ENCODE data around the gene CRIM1.

The CRIM1 gene

DNA sequence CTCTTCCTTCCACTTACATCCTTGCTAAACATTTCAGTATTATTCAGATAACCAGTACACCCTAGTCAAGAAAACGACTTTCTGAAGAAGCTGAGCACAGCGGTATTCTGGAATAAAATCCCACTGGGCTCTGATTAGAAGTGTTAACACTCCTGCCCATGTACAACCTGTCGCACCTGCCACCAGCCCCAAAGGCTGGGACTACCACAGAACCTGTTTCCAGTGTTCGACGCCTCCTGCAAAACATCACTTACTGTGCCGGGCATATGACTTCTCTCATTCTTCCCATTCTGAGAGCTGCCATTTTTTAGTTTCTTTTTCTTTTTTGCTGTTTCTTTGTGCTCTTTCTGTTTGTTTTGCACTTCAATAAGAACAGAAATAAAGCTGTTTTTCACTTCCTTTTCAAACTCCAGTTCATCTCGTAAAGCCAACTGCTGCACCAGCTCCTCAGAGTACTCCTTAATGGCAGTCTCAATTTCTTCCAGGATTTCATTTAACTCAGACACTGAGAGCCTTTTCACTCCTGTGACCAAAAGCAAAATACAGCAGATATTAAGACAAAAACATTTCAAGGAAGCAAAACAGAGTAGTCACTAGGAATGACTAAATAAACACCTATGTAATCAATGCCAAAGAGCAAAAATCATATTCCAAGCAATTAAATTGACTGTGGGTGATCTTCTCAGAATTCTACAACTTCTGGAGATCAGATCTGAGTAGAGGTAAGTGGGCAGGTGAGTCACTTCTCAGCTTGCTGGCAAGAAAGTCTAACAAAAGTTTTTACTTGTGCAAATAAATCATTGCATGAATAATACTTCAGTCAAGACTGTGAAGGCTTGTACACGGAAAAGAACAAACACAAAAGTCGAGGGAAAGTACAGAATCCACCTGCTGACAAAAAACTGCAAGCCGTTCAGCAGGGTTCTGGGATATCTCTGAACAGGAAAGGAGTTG is 223.0 kb downstream of the CRIM1 start:
- Histone ChIP-seq H3K36me3 (ENCODE audit: insufficient read depth, insufficient read length, low read length) (peaks cover 67% of the 10 kb centered on the region), H3K9me3 (ENCODE audit: insufficient read depth, low read length) (no peaks in the 10 kb centered on the region), H3K27me3 (ENCODE audit: insufficient read depth, insufficient read length) (no peaks in the 10 kb centered on the region), H3K9ac (ENCODE audit: insufficient read length, low read depth) (no peak overlapping the region), H3K4me1 (ENCODE audit: insufficient read depth, insufficient read length) (no peaks in the 10 kb centered on the region), H3K4me3 (ENCODE audit: insufficient read length, low read depth) (no peak overlapping the region)
- no peak for TF ChIP-seq ZNF274 (IDR thresholded peaks at IDR 0.05; ENCODE audit: low read depth, low read length)
- no peak for TF ChIP-seq SUZ12 (IDR thresholded peaks at IDR 0.05; ENCODE audit: extremely low read depth, insufficient read depth, insufficient read length)
- no peak for TF ChIP-seq YY1 (IDR thresholded peaks at IDR 0.05; ENCODE audit: insufficient read depth, insufficient read length)
- DNase-seq (ENCODE audit: low read depth, low spot score), result no peak

DNA sequence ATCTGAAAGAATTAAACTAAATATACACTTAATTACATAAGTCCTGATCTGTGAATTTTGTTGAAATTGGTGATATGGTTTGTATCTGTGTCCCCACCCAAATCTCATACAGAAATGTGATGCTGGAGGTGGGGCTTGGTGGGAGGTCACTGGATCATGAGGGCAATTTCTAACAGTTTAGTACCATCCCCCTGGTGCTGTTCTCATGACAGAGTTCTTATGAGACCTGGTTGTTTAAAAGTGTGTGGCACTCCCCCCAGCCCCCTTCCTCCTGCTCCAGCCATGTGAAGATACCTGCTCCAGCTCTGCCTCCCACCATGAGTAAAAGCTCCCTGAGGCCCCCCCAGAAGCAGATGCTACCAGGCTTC is 223.7 kb downstream of the CRIM1 start:
- no peak overlapping the region for H3K9ac ChIP-seq (ENCODE audit: insufficient read length, low read depth)
- no peaks in the 10 kb centered on the region for H3K27me3 ChIP-seq (ENCODE audit: insufficient read depth, insufficient read length)
- no peak for DNase-seq (ENCODE audit: low read depth, low spot score)
- H3K36me3 ChIP-seq (ENCODE audit: insufficient read depth, insufficient read length, low read length), result peaks cover 73% of the 10 kb centered on the region
- no peaks in the 10 kb centered on the region for H3K4me1 ChIP-seq (ENCODE audit: insufficient read depth, insufficient read length)
- TF ChIP-seq SUZ12 (IDR thresholded peaks at IDR 0.05; ENCODE audit: extremely low read depth, insufficient read depth, insufficient read length) (no peak), ZNF274 (IDR thresholded peaks at IDR 0.05; ENCODE audit: low read depth, low read length) (no peak), YY1 (IDR thresholded peaks at IDR 0.05; ENCODE audit: insufficient read depth, insufficient read length) (no peak)
- no peak overlapping the region for H3K4me3 ChIP-seq (ENCODE audit: insufficient read length, low read depth)
- no peaks in the 10 kb centered on the region for H3K9me3 ChIP-seq (ENCODE audit: insufficient read depth, low read length)

DNA sequence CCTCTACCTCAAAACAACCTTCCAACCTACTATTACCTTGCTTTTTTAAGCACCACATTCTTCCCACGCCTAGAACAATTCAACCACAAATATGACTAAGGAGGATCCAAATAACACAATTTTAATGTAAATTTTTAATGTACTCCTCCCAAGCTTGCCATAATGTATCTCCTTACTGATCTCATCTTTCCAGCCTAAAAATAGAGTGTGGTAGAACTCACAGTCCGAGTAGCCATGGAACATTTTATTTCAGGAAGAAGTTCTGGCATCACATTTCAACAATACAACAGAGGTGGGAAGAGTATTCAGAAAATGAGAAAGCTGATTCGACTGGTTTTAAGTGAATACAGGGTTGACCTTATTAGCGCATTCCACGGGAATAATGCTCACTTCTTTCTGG is 227.0 kb downstream of the CRIM1 start:
- Histone ChIP-seq H3K4me3 (ENCODE audit: insufficient read length, low read depth) (no peak overlapping the region), H3K36me3 (ENCODE audit: insufficient read depth, insufficient read length, low read length) (peaks cover 72% of the 10 kb centered on the region), H3K27me3 (ENCODE audit: insufficient read depth, insufficient read length) (no peaks in the 10 kb centered on the region), H3K9ac (ENCODE audit: insufficient read length, low read depth) (no peak overlapping the region), H3K4me1 (ENCODE audit: insufficient read depth, insufficient read length) (no peaks in the 10 kb centered on the region), H3K9me3 (ENCODE audit: insufficient read depth, low read length) (no peaks in the 10 kb centered on the region)
- no peak for TF ChIP-seq SUZ12 (IDR thresholded peaks at IDR 0.05; ENCODE audit: extremely low read depth, insufficient read depth, insufficient read length)
- no peak for TF ChIP-seq ZNF274 (IDR thresholded peaks at IDR 0.05; ENCODE audit: low read depth, low read length)
- TF ChIP-seq YY1 (IDR thresholded peaks at IDR 0.05; ENCODE audit: insufficient read depth, insufficient read length), result no peak
- no peak for DNase-seq (ENCODE audit: low read depth, low spot score)

DNA sequence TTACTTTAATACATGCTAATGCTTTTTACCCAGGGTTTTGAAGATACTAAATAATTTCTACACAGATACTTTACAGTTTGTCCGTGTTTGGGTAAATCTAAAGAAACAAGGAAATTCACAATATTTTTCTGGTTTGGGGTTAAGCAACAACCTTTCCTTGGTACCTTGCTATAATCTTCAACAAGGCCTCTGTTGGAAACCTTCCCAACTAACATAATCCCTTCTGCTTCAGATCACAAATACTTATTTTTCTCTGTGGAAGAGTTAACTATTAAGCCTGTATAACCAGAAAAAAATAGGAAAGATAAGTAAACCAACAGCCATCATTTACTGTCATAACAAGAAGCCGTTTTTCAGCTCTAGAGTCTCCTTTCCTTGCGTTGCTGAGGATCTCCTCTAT is 227.4 kb downstream of the CRIM1 start:
- H3K9me3 ChIP-seq (ENCODE audit: insufficient read depth, low read length), result no peaks in the 10 kb centered on the region
- no peaks in the 10 kb centered on the region for H3K27me3 ChIP-seq (ENCODE audit: insufficient read depth, insufficient read length)
- H3K36me3 ChIP-seq (ENCODE audit: insufficient read depth, insufficient read length, low read length), result peaks cover 69% of the 10 kb centered on the region
- H3K4me1 ChIP-seq (ENCODE audit: insufficient read depth, insufficient read length), result no peaks in the 10 kb centered on the region
- no peak overlapping the region for H3K9ac ChIP-seq (ENCODE audit: insufficient read length, low read depth)
- no peak for DNase-seq (ENCODE audit: low read depth, low spot score)
- TF ChIP-seq SUZ12 (IDR thresholded peaks at IDR 0.05; ENCODE audit: extremely low read depth, insufficient read depth, insufficient read length) (no peak), ZNF274 (IDR thresholded peaks at IDR 0.05; ENCODE audit: low read depth, low read length) (no peak), YY1 (IDR thresholded peaks at IDR 0.05; ENCODE audit: insufficient read depth, insufficient read length) (no peak)
- H3K4me3 ChIP-seq (ENCODE audit: insufficient read length, low read depth), result no peak overlapping the region

DNA sequence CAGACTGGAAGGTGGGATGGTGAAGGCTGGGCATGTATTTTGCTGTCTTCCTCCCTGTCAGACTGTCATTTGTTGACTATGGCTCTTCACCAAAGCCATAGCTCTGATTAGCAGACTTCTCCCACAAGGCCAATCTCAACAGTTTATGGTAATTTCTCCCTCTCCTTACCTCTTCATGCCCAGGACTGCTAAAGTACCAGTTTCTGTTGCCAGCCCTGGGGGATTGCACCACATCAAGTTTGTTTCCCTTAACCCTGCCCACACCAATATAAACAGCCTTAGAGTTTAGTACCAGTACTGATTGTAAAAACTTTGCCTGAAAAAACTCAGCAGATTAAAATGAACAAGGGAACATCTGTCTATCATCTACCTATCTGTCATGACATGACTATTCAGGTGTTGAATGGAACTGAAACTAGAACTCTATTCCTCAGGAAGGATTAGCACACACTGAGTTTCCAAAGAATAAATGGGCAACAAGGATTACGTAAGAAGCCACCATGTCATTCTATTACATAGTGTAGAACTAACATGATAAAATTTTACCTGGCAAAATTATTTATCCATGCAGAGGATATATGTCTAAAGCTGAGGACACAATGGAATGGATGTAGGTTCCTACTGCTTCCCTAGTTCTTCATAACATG is 228.7 kb downstream of the CRIM1 start:
- no peak for DNase-seq (ENCODE audit: low read depth, low spot score)
- Histone ChIP-seq H3K9ac (ENCODE audit: insufficient read length, low read depth) (no peak overlapping the region), H3K9me3 (ENCODE audit: insufficient read depth, low read length) (no peaks in the 10 kb centered on the region), H3K36me3 (ENCODE audit: insufficient read depth, insufficient read length, low read length) (peaks cover 66% of the 10 kb centered on the region), H3K4me1 (ENCODE audit: insufficient read depth, insufficient read length) (no peaks in the 10 kb centered on the region), H3K27me3 (ENCODE audit: insufficient read depth, insufficient read length) (no peaks in the 10 kb centered on the region), H3K4me3 (ENCODE audit: insufficient read length, low read depth) (no peak overlapping the region)
- TF ChIP-seq YY1 (IDR thresholded peaks at IDR 0.05; ENCODE audit: insufficient read depth, insufficient read length), result no peak
- no peak for TF ChIP-seq SUZ12 (IDR thresholded peaks at IDR 0.05; ENCODE audit: extremely low read depth, insufficient read depth, insufficient read length)
- no peak for TF ChIP-seq ZNF274 (IDR thresholded peaks at IDR 0.05; ENCODE audit: low read depth, low read length)

DNA sequence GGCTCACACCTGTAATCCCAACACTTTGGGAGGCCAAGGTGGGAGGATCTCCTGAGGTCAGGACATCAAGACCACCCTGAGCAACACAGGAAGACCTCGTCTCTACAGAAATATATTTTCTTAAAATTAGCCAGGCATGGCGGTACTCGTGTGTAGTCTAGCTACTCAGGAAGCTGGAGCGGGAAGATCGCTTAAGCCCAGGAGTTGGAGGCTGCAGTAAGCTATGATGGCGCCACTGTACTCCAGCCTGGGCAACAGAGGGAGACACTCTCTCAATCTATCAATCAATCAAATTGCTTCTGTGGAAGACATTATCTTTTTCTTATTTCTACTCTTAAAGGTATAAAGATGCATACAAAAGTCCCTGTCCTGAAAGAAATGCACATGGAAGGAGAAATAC is 231.1 kb downstream of the CRIM1 start:
- no peaks in the 10 kb centered on the region for H3K4me1 ChIP-seq (ENCODE audit: insufficient read depth, insufficient read length)
- H3K9me3 ChIP-seq (ENCODE audit: insufficient read depth, low read length), result no peaks in the 10 kb centered on the region
- no peak for DNase-seq (ENCODE audit: low read depth, low spot score)
- no peak overlapping the region for H3K9ac ChIP-seq (ENCODE audit: insufficient read length, low read depth)
- peaks cover 59% of the 10 kb centered on the region for H3K36me3 ChIP-seq (ENCODE audit: insufficient read depth, insufficient read length, low read length)
- no peaks in the 10 kb centered on the region for H3K27me3 ChIP-seq (ENCODE audit: insufficient read depth, insufficient read length)
- no peak for TF ChIP-seq ZNF274 (IDR thresholded peaks at IDR 0.05; ENCODE audit: low read depth, low read length)
- no peak for TF ChIP-seq SUZ12 (IDR thresholded peaks at IDR 0.05; ENCODE audit: extremely low read depth, insufficient read depth, insufficient read length)
- TF ChIP-seq YY1 (IDR thresholded peaks at IDR 0.05; ENCODE audit: insufficient read depth, insufficient read length), result no peak
- H3K4me3 ChIP-seq (ENCODE audit: insufficient read length, low read depth), result no peak overlapping the region

DNA sequence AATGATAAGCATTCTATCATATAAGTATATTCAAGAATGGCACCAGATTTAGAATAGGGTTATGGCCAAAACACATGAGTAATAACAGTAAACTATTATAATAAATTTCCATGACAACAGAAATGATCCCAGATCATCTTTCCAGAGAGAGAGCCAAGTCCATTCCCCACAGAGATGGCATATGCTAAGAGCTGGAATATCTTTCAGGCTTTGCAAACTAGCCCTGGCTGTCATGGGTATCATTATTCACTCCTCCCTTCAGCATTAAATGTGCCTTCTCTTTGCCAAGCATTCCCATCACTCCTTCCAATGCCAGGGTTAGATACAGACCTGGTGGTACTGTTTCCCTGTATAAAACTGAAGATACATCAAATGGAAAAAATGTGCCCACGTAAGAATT is 231.5 kb downstream of the CRIM1 start:
- Histone ChIP-seq H3K9me3 (ENCODE audit: insufficient read depth, low read length) (no peaks in the 10 kb centered on the region), H3K36me3 (ENCODE audit: insufficient read depth, insufficient read length, low read length) (peaks cover 56% of the 10 kb centered on the region), H3K4me1 (ENCODE audit: insufficient read depth, insufficient read length) (no peaks in the 10 kb centered on the region), H3K27me3 (ENCODE audit: insufficient read depth, insufficient read length) (no peaks in the 10 kb centered on the region), H3K9ac (ENCODE audit: insufficient read length, low read depth) (no peak overlapping the region), H3K4me3 (ENCODE audit: insufficient read length, low read depth) (no peak overlapping the region)
- DNase-seq (ENCODE audit: low read depth, low spot score), result no peak
- TF ChIP-seq SUZ12 (IDR thresholded peaks at IDR 0.05; ENCODE audit: extremely low read depth, insufficient read depth, insufficient read length), result no peak
- TF ChIP-seq ZNF274 (IDR thresholded peaks at IDR 0.05; ENCODE audit: low read depth, low read length), result no peak
- no peak for TF ChIP-seq YY1 (IDR thresholded peaks at IDR 0.05; ENCODE audit: insufficient read depth, insufficient read length)
